ENCODE results near the gene ACO1.

ACO1 gene

GRCh38 chr9:32384002-32384363, 460 bp upstream of the ACO1 start:
- no peak for DNase-seq

- DNase-seq = no peak
These were observed 875 bp downstream of the ACO1 start for GRCh38 chr9:32385152-32385884.

- no peak for DNase-seq
These were observed 1.4 kb downstream of the ACO1 start for GRCh38 chr9:32385885-32386283.

GRCh38 chr9:32387256-32387655, 2.8 kb downstream of the ACO1 start:
- DNase-seq = no peak

- no peak for DNase-seq
These were observed 4.9 kb downstream of the ACO1 start for GRCh38 chr9:32389365-32389764.

GRCh38 chr9:32393911-32394310, 9.5 kb downstream of the ACO1 start:
- DNase-seq = no peak

GRCh38 chr9:32394381-32395049, 10.1 kb downstream of the ACO1 start:
- DNase-seq = no peak

- DNase-seq = no peak
These were observed 11.2 kb downstream of the ACO1 start for GRCh38 chr9:32395510-32396216.

GRCh38 chr9:32398207-32398606, 13.8 kb downstream of the ACO1 start:
- DNase-seq = no peak

- no peak for DNase-seq
These were observed 14.8 kb downstream of the ACO1 start for GRCh38 chr9:32399110-32399815.

- DNase-seq = no peak
These were observed 17.0 kb downstream of the ACO1 start for GRCh38 chr9:32401488-32401887.

GRCh38 chr9:32403567-32404260, 19.3 kb downstream of the ACO1 start:
- DNase-seq = no peak

- DNase-seq = no peak
These were observed 20.0 kb downstream of the ACO1 start for GRCh38 chr9:32404402-32404801.

- no peak for DNase-seq
These were observed 20.4 kb downstream of the ACO1 start for GRCh38 chr9:32404856-32405255.

- DNase-seq = no peak
These were observed 21.1 kb downstream of the ACO1 start for GRCh38 chr9:32405506-32405905.

GRCh38 chr9:32406046-32406445, 21.6 kb downstream of the ACO1 start:
- DNase-seq = no peak

- no peak for DNase-seq
These were observed 27.3 kb downstream of the ACO1 start for GRCh38 chr9:32411753-32412152.

GRCh38 chr9:32412440-32412839, 28.0 kb downstream of the ACO1 start:
- DNase-seq = no peak

- DNase-seq = no peak
These were observed 29.0 kb downstream of the ACO1 start for GRCh38 chr9:32413424-32413823.

- DNase-seq = no peak
These were observed 30.4 kb downstream of the ACO1 start for GRCh38 chr9:32414856-32415255.

- no peak for DNase-seq
These were observed 35.5 kb downstream of the ACO1 start for GRCh38 chr9:32419921-32420320.

GRCh38 chr9:32422237-32422806, 37.9 kb downstream of the ACO1 start:
- DNase-seq = no peak

- no peak for DNase-seq
These were observed 38.9 kb downstream of the ACO1 start for GRCh38 chr9:32423371-32423770.
